Motor neuron (in vitro differentiated cells): ENCODE results near the gene MCF2L2. TPM values are rescaled to one million over a fixed set of nuclear protein-coding genes. Genes with fewer than 3 reads are reported as not detected.
"Not testable (repeated sequence)": the region's sequence is repeated elsewhere in the genome, so short reads cannot be mapped to it uniquely, and the experiment has no call there.

Experiments used
- ATAC-seq, 8 experiments: fragments of 200-7000 bp; cut with Tn5 transposase; replicated peaks in 6 of 8; 2 replicates each; pipeline ENCODE4 v1.8.0; 2021; ENCODE audit warnings: mild to moderate bottlenecking in 8 of 8, moderate library complexity in 8 of 8
- H3K27ac ChIP-seq, 2 donors: fragments of 250-450 bp; sonication (Bioruptor Pico); 2 replicates each; pipeline ENCODE4 v1.9.0; 2021; ENCODE audit warnings: antibody characterized with exemption in 2 of 2, mild to moderate bottlenecking in 2 of 2, moderate library complexity in 1 of 2
- H3K4me1 ChIP-seq, 2 donors: fragments of 250-450 bp; sonication (Bioruptor Pico); replicated peaks in 1 of 2; 2 replicates each; pipeline ENCODE4 v1.6.1; 2021; ENCODE audit warnings: antibody characterized with exemption in 2 of 2, mild to moderate bottlenecking in 2 of 2, moderate library complexity in 1 of 2
- H3K4me3 ChIP-seq, 5 donors: fragments of 250-450 bp; sonication (Bioruptor Pico); 2 replicates each; pipeline ENCODE4 v1.9.0; 2021; ENCODE audit warnings: antibody characterized with exemption in 5 of 5, mild to moderate bottlenecking in 5 of 5, moderate library complexity in 4 of 5
- WGBS, 10 experiments: fragments of 450-650 bp; shearing (Covaris generic); methylation state at CpG; one replicate each; pipeline ENCODE4 v1.0.0; 2022; 5-methylcytosine and 5-hydroxymethylcytosine counted together
- in situ Hi-C, 9 experiments: fragments of 400-800 bp; cut with MboI; loops; one replicate each; pipeline ENCODE4 v1.15.0; 2021; ENCODE audit warnings: low sequenced_read_pairs in 9 of 9, low pct_unique_long_range_greater_than_20kb in 2 of 9; ENCODE audit not compliant: unreplicated experiment in 9 of 9
- total RNA-seq, 8 experiments: library from RNA; unstranded; fragments of 300-600 nt; gene quantifications; 2 replicates each; pipeline versions ENCODE4 v1.2.3 to v1.2.4, GENCODE V29; 2022

The MCF2L2 gene, protein sequence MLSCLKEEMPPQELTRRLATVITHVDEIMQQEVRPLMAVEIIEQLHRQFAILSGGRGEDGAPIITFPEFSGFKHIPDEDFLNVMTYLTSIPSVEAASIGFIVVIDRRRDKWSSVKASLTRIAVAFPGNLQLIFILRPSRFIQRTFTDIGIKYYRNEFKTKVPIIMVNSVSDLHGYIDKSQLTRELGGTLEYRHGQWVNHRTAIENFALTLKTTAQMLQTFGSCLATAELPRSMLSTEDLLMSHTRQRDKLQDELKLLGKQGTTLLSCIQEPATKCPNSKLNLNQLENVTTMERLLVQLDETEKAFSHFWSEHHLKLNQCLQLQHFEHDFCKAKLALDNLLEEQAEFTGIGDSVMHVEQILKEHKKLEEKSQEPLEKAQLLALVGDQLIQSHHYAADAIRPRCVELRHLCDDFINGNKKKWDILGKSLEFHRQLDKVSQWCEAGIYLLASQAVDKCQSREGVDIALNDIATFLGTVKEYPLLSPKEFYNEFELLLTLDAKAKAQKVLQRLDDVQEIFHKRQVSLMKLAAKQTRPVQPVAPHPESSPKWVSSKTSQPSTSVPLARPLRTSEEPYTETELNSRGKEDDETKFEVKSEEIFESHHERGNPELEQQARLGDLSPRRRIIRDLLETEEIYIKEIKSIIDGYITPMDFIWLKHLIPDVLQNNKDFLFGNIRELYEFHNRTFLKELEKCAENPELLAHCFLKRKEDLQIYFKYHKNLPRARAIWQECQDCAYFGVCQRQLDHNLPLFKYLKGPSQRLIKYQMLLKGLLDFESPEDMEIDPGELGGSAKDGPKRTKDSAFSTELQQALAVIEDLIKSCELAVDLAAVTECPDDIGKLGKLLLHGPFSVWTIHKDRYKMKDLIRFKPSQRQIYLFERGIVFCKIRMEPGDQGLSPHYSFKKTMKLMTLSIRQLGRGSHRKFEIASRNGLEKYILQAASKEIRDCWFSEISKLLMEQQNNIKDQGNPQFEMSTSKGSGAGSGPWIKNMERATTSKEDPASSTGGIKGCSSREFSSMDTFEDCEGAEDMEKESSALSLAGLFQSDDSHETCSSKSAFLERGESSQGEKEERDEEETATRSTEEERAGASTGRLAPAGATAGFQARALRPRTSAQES
- total RNA-seq = 10 to 100 TPM in 2 of 8 experiments, 1 to 10 TPM in 5, under 1 TPM in 1; 0.81 to 16.4 (median 5.6) TPM

DNA sequence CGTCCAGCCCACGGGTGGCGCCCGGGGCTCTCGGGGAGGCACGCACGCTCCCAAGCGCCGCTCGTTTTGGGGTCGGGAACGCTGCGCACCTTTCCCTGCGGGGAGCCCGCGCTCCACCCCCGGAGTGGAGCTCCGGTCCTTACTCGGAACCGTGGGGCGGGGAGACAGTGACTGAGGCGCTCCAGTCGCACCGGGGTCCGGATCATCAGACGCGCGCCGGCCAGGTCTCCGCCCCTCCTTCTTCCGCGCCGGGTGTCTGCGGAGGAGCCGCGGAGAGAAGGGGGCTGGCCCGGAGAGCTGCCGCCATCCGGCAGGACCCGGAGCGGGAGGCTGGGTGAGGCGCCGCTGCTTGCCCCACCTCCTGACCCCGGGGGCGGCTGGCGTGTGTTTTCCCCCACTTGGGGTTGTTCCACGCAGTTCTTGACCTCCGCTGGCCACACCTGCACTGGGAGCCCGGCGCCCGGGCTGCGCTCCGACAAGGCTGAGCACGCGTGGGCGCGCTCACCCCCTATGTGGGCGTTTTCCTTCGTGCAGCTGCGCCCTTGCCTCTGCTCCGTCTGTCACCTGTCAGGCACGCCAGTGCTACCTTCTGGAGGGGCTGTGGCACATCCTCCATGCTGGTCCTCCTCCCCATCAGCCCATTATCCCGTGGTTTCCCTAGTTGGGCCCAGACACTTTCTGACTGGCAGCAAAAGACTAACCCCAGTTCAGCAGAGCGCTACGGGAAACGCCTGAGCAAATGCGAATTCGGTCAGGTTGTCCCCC, at the start of gene MCF2L2:
MCF2L2 (minus strand) TSS at position 173 of the 765 bp plus-strand sequence. CDS start 642 bp downstream, outside the sequence.
- peak within 1 kb of the TSS; percentile 13 to 70 for H3K27ac ChIP-seq
- peak; percentile 78 to 96 (median 84) for ATAC-seq
- H3K4me3 ChIP-seq = peak within 1 kb of the TSS; percentile 69 to 86 (median 76)
- in situ Hi-C loops = no loop called here
- 0 to 38% (median 9%) methylated on average over 2 to 16 of the region's 68 CpGs; no CpG with 5 or more reads in 4 of the 10 experiments for WGBS, 10 experiments
- H3K4me1 ChIP-seq = peaks cover 12 to 13% of the 10 kb centered on the region in 2 donors

DNA sequence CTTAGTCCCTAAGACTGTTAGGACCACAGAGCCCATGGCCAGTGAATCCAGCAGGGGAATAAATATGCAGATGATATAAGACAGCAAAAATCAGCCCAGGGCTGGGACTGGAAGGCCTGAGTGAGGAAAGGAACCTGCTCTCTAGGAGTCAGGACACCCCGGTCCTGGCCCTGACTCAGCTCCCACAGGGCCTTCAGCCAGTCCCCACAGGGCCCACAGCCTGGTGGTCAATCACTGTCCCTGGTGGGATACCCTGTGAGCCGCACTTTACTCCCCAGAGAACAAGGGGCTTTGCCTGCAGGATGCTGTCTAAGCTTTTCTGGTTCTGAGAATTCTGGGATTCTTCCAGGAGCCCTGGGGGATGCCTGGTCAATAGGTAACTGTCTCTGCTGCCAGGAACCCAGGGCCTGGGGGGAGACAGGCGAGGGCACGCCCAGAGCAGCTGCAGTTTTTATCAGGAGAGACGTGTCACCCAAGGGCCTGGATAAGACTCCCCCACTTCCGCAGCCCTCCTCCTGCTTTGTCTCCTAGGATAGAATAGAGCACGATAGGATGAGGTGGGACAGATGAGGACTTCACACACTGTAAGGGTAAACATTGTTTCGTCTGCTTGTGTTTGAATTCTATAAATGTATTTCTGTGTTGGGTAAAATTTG, 49.5 kb upstream of the MCF2L2 start:
- WGBS, 10 experiments = 73 to 100% (median 84%) methylated on average over 1 to 5 of the region's 8 CpGs; no CpG with 5 or more reads in 6 of the 10 experiments
- Histone ChIP-seq H3K4me1 (peaks cover 0 to 16% of the 10 kb centered on the region in 2 donors), H3K27ac (no peak overlapping the region), H3K4me3 (no peak overlapping the region)
- ATAC-seq = peak in 1 of 8 experiments; percentile 33
- in situ Hi-C loops = loop anchor here in 2 of 9 experiments (25.0 kb wide), 2 partner anchors 159 to 284 kb away; partner anchors contain the start of gene KLHL24 (in 1 of the 2)

DNA sequence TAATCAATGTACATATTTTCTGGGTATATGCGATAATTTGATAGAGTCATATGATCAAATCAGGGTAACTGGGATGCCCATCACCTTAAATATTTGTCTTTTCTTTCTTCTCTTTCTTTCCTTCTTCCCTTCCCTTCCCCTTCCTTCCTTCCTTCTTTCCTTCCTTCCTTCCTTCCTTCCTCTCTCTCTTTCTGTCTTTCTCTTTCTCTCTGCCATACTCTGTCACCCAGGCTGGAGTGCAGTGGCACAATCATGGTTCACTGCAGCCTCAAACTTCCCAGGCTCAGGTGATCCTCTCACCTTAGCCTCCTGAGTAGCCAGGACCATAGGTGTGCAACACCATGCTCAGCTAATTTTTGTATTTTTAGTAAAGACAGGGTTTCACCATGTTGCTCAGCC, 47.3 kb upstream of the MCF2L2 start:
- H3K4me3 ChIP-seq, H3K27ac ChIP-seq, ATAC-seq: not testable (repeated sequence)
- 71 to 100% (median 100%) methylated on average over 1 of the region's 1 CpG; no CpG with 5 or more reads in 3 of the 10 experiments for WGBS, 10 experiments
- in situ Hi-C loops = loop anchor here in 2 of 9 experiments (25.0 kb wide), 2 partner anchors 162 to 287 kb away; partner anchors contain the start of gene KLHL24 (in 1 of the 2)
- H3K4me1 ChIP-seq = peaks cover 0 to 16% of the 10 kb centered on the region in 2 donors

DNA sequence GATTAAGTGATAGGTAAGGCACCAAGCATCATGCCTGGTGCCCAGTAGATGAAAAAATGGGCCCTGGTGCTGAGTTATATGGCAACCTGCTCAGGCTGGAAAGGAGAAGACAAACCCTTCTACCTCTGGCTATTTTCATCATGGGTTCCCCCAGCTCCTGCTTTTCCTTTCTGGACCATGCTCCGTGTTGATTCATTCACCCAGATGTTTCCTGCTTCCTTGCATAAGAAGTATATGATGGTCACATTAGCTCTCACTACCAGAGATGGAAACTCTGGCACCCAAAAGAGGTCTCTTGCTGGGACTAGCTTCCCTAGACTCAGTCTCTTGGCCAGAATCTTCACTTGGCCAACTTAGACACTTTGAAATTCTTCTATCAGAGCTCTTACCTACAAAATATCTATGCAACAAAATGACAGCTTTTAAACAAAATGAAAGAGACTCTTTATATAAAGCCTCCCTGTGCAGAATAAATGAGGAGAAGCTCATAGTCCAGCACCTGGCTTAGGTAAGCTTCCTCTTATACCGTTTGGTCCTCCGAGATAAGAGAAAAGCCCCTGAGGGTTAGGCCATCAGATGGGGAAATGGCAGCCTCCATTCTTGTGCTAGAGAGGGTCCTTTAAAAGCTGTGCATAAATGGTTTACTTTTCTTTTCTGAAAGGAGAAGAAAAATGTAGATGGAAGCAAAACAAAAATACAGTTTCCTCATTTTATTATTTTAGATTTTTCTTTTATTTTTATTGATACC, 46.8 kb upstream of the MCF2L2 start:
- WGBS, 10 experiments = 39 to 86% (median 72%) methylated on average over 1 to 3 of the region's 3 CpGs; no CpG with 5 or more reads in 2 of the 10 experiments
- Histone ChIP-seq H3K4me1 (peaks cover 0 to 16% of the 10 kb centered on the region in 2 donors), H3K4me3 (no peak overlapping the region), H3K27ac (no peak overlapping the region)
- no peak for ATAC-seq
- in situ Hi-C loops = loop anchor here in 2 of 9 experiments (25.0 kb wide), 2 partner anchors 162 to 287 kb away; partner anchors contain the start of gene KLHL24 (in 1 of the 2)

DNA sequence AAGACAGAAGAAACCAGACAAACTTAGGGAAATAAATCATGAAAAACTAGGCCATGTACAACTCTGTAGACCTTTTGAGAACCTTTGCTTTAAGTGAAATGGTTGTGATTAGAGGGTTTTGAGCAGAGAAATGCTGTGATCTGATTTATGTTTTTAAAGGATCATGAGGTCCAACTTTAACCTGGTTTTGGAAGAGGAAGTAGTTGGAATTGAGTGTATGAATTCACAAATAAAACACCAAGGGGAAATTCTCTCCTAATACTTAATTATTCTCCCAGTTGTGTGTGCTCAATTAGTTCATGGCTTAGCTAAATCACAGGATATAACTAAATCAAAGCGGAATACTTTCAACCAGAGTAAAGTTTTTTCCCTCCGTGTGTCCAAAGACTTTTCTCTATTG, 45.5 kb upstream of the MCF2L2 start:
- H3K4me1 ChIP-seq = peaks cover 0 to 6% of the 10 kb centered on the region in 2 donors
- in situ Hi-C loops = loop anchor here in 3 of 9 experiments (25.0 kb wide), 1 partner anchor 288 kb away; no protein-coding TSS in a partner anchor
- no peak overlapping the region for H3K4me3 ChIP-seq
- ATAC-seq = no peak
- H3K27ac ChIP-seq = no peak overlapping the region
- 17 to 100% (median 78%) methylated on average over 1 to 2 of the region's 2 CpGs for WGBS, 10 experiments

DNA sequence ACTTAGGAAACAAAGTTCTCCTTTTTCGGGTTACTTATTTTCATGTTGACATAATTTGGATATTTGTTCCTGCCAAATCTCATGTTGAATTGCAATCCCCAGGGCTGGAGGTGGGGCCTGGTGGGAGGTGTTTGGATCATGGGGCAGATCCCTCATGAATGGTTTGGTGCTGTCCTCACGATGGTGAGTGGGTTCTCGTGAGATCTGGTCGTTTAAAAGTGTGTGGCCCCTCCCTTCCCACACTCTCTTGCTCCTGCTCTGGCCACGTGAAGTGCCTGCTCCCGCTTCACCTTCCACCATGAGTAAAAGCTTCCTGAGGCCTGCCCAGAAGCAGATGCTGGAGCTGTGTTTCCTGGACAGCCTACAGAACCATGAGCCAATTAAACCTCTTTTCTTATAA, 43.7 kb upstream of the MCF2L2 start:
- no peak for ATAC-seq
- Histone ChIP-seq H3K27ac (no peak overlapping the region), H3K4me1 (peaks cover 3 to 4% of the 10 kb centered on the region in 2 donors), H3K4me3 (no peak overlapping the region)
- WGBS, 10 experiments = 50 to 87% (median 76%) methylated on average over 2 to 5 of the region's 6 CpGs; no CpG with 5 or more reads in 4 of the 10 experiments
- in situ Hi-C loops = loop anchor here in 3 of 9 experiments (25.0 kb wide), 1 partner anchor 290 kb away; no protein-coding TSS in a partner anchor

DNA sequence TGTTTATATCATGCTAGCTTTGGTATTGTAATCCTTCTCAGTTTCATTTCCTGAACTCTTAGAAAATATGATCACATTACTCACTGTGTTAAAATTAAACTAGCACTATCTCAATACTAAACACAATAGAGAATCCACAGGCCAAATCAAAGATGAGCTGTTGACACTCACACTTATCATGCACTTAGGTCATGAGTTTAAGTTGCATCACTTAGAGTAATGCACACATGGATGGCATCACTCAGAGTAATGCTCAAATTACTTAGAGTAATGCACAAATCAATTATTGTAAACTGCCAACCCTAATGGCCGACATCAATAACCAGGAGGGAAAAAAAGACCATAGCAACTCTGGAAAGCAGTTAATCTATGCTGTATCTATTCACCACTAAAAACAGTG, 40.0 kb upstream of the MCF2L2 start:
- peak overlapping the region; percentile 31 to 37 for H3K27ac ChIP-seq
- H3K4me3 ChIP-seq = no peak overlapping the region
- in situ Hi-C loops = loop anchor here in 3 of 9 experiments (25.0 kb wide), 1 partner anchor 294 kb away; no protein-coding TSS in a partner anchor
- peak in 6 of 8 experiments; percentile 25 to 98 (median 98) for ATAC-seq
- 43 to 100% (median 57%) methylated on average over 1 of the region's 1 CpG; no CpG with 5 or more reads in 4 of the 10 experiments for WGBS, 10 experiments
- peaks cover 3 to 4% of the 10 kb centered on the region in 2 donors for H3K4me1 ChIP-seq

DNA sequence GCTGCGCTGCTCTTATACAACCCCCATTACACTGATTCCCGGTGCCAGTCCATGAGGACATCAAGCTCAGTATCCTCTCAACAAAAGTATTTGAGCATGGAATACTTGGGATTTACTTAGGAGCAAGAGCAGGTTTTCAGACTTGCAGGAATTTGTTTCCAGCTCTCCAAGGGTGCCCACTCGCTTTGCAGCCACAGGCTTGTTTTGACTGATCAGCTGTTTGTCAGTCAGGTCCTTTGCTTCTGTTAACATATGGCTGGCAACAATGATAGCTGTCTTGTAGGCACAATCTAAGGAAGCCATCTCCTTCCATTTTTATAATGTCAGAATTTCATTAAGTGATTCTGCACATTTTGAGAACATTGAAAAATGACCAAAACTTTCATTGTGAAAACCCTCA, 38.2 kb upstream of the MCF2L2 start:
- in situ Hi-C loops = loop anchor here in 3 of 9 experiments (25.0 kb wide), 1 partner anchor 296 kb away; no protein-coding TSS in a partner anchor
- Histone ChIP-seq H3K4me3 (no peak overlapping the region), H3K4me1 (peaks cover 3 to 4% of the 10 kb centered on the region in 2 donors), H3K27ac (no peak overlapping the region)
- ATAC-seq = no peak
- WGBS, 10 experiments = 33 to 89% (median 80%) methylated on average over 1 to 3 of the region's 3 CpGs; no CpG with 5 or more reads in 1 of the 10 experiments

DNA sequence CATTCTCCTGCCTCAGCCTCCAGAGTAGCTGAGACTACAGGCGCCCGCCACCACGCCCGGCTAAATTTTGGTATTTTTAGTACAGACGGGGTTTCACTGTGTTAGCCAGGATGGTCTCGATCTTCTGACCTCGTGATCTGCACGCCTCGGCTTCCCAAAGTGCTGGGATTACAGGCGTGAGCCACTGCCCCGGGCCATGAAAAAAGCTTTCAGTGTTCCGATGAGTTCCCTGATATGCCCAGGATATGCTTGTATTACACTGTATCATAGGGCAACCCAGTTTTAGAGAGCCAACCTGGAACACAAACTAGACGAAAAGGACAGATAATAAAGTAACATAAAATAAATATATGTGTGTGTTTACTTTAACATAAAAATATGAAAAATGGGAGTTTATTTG, 37.3 kb upstream of the MCF2L2 start:
- not testable (repeated sequence) for H3K4me1 ChIP-seq, H3K27ac ChIP-seq, ATAC-seq, H3K4me3 ChIP-seq
- in situ Hi-C loops = loop anchor here in 3 of 9 experiments (25.0 kb wide), 1 partner anchor 297 kb away; no protein-coding TSS in a partner anchor
- 50 to 100% (median 79%) methylated on average over 1 to 7 of the region's 13 CpGs; no CpG with 5 or more reads in 2 of the 10 experiments for WGBS, 10 experiments

DNA sequence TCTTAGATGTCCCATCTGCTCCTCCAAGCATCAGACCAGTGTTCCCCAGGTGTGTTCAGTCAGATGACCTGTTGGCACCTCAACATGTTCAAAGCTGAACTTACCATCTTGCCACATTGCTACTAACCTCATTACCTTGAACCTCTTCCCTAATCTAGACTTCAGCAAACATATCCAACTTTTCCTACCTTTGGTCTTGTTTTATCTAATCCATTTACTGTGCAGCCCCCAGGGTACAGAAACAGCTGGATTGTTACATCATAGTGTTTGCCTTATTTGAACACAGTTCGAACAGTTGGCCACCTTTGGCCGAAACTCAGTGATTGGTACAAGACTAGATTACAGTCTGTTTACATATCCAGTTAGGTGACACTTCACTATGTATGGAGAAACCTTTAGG, 36.1 kb upstream of the MCF2L2 start:
- Histone ChIP-seq H3K27ac (no peak overlapping the region), H3K4me1 (peaks cover 3 to 6% of the 10 kb centered on the region in 2 donors), H3K4me3 (no peak overlapping the region)
- in situ Hi-C loops = loop anchor here in 3 of 9 experiments (25.0 kb wide), 1 partner anchor 298 kb away; no protein-coding TSS in a partner anchor
- WGBS, 10 experiments = 60 to 100% (median 98%) methylated on average over 1 to 2 of the region's 2 CpGs; no CpG with 5 or more reads in 2 of the 10 experiments
- ATAC-seq = no peak
